NCI-H2171 (cell line): Measurements from ENCODE around the gene EXD2.
"Not testable (repeated sequence)": the region's sequence is repeated elsewhere in the genome, so short reads cannot be mapped to it uniquely, and the experiment has no call there.

Experiments
- DNase-seq: peaks from one replicate; lab custom pipeline; 2025; lab: John Stamatoyannopoulos, UW

Gene EXD2

DNA sequence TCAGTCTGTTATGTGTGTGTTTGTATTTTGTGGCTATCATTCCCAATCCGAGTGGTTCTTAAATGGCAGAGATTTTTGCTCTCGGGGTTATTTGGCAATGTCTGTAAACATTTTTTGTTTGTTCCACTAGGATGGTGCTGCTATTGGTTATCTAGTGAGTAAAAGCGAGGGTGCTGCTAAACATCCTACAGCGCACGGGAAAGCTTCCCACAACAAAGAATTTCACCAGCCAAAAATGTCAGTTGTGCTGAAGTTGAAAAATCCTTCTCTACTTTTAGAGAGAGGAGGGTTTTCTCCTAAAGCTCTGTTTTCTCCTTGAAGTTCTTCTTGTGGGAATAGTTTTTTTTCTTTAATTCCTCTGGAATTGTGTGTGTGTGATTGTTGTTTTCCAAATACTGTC lies 2.4 kb downstream of the EXD2 start:
- DNase-seq = no peak

DNA sequence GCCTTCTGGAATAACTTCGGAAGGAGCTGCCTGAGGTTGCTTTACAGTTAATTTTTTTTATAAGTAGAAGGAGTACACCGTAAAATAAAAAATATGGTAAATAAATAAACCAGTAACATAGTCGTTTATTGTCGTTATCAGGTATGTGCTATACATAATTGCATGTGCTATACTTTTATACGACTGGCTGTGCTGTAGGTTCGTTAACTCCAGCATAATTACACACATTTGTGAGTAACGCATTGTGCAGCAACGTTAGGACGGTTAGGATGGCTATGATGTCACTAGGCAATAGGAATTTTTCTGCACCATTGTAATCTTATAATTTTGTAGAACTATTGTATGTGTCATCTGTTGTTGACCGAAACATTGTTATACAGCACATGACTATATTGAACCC lies 8.5 kb downstream of the EXD2 start:
- DNase-seq = no peak

DNA sequence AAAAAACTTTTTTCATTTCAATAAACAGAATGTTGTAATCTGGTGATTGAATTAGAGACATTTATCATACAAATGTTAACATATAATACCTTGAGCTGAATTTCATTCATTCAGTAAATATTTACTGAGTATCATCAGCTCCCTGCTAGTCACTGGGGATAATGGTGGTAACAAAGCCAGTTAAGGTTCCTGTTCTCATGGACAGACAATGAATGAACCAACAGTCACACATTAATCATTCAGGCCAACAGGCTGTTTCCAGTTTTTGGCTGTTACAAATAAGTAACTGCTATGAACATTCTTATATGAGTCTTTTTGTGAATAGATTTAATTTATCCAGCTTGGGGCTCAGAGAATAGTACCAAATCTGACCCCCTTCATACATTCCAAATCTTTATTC lies 13.5 kb downstream of the EXD2 start:
- no peak for DNase-seq

DNA sequence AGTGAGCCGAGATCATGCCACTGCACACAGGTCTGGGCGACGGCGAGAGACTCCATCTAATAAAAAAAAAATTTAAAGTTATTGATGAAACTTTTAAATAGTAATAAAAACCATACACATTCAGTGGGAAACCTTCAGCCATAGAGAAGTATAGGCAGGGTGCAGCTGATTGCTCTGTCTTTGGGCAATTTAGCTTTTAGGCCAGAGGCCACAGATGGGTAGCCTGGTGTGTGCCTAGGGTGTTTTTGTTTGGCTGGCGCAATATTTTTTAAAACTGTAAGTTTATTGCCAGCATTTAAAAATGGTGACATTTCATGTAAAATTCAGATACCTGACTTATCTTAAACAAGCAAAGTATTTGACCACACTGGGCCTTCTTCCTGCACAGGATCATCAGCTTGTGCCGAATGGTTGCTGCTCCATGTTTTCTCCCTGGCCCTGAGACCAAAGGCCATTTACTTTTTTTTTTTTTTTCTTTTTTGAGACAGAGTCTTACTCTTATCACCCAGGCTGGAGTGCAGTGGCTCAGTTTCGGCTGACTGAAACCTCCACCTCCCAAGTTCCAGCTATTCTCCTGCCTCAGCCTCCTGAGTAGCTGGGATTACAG lies 16.2 kb downstream of the EXD2 start:
- no peak for DNase-seq

DNA sequence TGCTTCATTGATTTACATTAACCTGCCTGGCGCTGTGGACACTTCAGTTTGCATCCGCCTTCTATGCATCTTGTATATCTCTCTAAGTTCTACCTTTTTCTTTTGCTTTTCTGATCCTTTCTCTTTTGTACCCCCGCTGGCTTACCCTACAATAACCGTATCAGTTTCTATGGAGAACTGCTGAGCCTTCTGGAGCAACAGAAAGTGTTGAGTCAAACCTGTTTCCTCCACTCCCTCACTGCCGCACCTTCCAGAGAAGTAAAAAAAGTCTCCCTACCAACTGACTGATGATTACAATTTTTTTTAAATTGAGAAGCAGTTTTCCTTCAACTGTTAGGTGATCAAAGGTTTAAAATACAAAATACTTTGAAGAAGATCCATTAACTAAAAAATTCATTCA lies 17.4 kb downstream of the EXD2 start:
- DNase-seq = no peak

DNA sequence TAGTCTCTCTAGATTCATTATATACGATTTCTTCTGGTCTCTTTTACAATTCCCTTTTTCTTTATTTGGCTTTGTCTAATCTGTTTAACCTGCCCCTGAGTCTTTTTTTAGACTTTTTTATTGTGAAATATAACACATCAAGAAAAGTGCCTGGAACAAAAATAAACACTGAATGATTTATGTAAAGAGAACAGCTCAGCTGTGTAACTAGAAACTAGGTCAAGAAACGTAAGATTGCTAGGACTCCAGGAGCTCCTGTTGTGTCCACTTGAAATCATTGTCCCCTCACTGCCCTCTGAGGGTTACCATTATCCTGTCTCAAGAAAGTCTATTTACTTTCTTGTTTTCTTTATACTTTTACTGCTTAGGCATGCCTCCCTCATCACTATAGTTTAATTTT lies 23.1 kb downstream of the EXD2 start:
- no peak for DNase-seq

DNA sequence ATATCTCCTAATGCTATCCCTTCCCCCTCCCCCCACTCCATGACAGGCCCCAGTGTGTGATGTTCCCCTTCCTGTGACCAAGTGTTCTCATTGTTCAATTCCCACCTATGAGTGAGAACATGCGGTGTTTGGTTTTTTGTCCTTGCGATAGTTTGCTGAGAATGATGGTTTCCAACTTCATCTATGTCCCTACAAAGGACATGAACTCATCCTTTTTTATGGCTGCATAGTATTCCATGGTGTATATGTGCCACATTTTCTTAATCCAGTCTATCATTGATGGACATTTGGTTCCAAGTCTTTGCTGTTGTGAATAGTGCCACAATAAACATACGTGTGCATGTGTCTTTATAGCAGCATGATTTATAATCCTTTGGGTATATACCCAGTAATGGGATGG lies 26.4 kb downstream of the EXD2 start:
- DNase-seq = not testable (repeated sequence)

DNA sequence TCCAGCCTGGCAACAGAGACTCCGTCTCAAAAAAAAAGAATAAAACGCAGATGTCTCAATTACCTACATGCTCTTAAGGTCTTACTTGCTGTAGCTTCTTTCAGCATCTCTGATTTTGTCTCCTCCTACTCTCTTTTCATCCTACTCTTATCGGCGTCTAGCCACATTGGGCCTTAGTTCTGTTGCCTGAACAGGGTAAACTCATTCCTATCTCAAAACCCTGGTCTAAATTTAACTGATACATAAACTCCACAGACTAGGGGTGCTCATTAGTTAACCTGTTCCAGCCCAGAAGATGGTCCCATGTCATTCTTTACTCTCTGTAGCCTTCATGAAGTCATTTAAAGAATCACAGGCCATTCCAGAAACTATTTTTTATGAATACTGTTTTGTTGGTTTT lies 33.6 kb downstream of the EXD2 start:
- DNase-seq = no peak

DNA sequence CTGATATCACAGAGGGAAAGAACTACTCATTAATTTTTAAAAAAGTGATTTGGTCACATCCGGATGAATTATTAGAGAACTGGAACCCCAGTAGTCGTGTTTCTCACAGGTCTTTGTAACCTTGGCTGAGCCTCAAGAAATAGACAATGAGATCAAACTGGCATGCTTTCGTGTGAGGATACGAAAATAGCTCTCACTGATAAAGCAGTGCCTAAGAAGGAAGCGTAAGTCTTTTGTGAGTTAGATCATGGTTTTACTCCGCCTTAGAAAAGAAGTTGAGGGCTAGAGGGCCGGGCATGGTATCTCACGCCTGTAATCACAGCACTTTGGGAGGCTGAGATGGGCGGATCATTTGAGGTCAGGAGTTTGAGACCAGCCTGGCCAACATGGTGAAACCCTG lies 34.9 kb downstream of the EXD2 start:
- no peak for DNase-seq

DNA sequence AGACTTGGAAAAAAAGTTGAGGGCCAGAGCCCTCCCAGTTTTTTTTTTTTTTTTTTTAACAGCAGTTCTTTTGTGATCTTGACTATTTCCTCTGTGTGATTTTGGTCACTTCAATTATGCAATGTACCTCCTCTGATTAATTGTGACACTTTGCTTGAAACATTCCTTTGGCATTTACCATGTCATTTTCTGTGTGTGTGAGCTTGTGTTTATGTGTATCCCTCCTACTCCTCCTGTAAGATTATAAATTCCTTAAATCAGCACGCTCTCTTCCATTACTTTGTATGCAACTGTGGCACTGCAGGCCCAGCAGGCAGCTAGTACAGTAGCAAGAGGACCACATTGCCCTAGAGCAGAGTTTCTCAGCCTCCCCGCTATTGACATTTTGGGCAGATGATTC lies 35.4 kb downstream of the EXD2 start:
- no peak for DNase-seq

DNA sequence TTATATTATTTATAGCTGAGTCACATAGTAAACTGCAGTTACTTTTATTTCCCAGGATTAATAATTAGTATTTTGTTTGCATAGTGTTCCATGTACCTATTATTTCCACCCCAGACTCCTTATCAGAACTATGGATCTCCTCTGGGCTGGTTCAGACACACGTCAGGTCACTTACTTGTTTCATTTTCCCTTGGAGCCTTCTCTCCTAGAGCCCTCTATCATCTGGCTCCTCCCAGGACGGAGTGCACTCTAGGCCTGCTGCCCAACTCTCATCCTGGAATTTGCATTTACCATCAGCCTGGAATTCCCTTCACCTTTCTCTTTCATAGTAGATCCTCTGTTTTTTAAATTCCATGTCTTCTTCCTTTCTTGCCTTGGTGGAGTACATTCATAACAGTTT lies 40.2 kb downstream of the EXD2 start:
- no peak for DNase-seq

DNA sequence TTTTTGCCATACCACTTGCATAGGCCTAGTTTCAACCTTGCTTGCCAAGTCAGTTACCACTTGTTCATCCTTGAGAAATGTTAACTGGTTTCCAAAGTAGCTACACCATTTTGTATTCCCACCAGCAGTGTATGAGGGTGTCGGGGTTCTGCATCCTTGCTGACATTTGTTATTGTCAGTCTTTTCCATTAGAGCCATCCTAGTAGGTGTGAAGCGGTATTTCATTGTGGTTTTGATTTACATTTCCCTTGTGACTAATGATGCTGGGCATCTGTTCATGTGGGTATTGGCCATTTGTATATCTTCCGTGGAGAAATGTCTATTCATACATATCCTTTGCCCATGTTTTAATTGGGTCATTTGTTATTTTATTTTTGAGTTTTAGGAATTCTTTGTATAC lies 41.1 kb downstream of the EXD2 start:
- DNase-seq = no peak

DNA sequence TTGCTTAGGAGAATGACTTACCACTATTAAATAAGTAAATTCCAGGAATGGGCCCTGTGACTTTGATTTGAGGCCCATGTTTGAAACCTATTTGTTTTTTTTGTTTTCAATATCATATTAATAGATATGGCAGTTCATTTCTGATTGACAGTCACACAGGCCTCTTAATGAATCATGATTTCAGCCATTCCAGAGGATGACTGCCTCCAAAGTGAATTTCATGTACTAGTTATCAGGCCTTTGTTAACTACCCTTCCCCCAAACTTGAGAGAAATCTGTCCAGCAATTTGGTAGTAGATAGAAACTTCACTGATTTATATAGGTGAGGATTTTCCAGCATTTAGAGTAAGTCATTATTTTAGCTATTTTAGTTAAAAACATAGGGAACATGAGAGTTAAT lies 42.8 kb downstream of the EXD2 start:
- DNase-seq = no peak

DNA sequence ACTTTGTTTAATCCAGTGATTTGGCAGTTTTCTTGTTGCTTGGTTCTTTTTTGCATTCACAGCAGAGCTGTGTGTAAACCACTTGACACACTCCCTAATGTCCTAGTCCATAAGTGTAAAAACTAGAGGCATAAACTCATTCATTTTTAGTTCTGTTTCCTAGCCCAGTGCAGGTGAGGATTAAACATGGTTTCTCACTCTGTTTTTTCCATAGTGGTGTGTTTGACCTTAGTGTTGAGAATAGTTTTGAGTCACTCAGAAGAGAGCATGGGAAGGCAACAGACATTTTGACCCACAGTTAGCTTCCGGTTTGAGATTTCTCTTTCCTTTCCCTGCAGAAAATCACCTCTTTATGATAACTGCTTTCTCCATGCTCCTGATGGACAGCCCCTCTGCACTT lies 44.4 kb downstream of the EXD2 start:
- no peak for DNase-seq

DNA sequence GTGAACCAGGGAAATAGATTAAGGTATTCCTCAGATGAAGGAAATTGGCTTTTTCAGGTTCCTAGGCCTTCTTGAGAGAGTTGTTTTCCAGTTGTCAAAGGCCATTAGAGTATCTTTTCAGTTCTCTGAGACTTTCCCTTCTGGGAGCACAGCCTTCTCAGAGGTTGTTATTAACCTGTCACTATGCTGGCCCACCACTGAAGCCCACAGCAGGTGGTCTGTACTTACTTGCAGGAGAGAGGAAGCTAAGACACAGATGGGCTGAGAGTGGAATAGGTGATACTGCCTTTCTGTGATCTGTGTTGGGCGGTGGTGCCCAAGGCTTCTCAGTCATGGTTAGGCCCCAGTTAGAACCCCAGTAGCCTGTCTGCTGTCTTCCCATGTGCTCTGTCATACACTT lies 45.8 kb downstream of the EXD2 start:
- DNase-seq = no peak

DNA sequence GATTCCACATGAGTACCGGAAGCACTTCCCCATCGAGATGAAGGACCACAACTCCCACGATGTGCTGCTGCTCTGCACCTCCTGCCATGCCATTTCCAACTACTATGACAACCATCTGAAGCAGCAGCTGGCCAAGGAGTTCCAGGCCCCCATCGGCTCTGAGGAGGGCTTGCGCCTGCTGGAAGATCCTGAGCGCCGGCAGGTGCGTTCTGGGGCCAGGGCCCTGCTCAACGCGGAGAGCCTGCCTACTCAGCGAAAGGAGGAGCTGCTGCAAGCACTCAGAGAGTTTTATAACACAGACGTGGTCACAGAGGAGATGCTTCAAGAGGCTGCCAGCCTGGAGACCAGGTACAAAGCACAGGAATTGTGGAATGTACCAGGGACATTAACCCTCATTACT lies 46.3 kb downstream of the EXD2 start:
- DNase-seq = no peak

DNA sequence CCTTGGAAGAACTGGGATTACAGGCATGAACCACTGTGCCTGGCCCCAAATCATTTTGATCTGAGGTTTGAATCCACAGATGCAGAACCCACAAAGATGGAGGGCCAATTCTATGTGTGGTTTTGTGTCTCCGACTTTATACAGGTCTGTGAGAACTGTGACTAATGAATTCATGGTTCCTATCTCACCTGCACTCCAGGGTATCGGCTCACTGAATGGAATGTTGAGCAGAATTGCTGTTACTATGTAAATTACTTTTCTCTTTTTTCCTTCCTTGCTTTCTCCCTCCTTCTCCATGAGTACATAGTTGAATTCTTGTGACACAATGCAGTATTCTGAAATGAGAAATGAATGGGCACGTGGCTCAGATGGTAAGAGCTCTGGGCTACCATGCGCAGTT lies 47.6 kb downstream of the EXD2 start:
- no peak for DNase-seq

DNA sequence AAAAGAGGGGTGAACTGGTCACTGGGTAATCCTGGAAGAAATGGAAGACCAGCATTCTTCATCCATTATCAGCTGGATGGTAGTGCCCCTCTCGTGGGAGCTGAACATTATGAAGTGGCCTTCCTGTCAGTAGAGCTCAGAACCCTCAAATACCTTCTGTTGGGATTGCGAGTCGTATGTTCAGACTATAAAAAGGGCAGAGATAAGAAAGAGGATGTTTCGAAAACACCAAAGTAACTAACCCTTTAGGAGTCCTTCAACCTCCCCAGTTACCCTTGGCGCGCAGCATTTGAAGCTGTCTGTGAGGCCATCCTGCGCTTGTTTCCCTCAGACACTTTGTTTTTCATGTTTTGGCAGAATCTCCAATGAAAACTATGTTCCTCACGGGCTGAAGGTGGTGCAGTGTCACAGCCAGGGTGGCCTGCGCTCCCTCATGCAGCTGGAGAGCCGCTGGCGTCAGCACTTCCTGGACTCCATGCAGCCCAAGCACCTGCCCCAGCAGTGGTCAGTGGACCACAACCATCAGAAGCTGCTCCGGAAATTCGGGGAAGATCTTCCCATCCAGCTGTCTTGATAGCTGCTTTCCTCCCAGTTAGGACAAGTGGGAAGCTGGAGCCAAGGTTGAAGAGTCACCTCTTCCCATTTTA lies 49.4 kb downstream of the EXD2 start:
- no peak for DNase-seq

DNA sequence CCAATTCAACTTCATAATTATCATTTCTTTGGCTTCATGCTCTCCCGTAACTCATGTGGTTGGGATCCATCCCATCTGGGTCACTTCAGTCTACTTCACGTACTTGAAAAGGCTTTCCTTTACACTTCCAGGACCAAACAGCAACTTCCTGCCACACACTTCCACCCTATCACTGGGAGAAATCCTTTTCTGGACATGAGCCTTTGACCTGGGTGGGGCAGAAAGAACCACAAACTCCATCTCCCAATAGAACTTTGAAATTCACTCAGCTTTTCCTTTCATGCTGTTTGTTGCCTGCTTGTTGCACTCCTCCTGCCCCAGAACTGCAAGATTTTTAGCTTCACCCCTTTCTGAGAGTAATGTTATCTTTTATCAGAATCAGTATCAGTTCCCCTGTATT lies 50.3 kb downstream of the EXD2 start:
- DNase-seq = no peak

DNA sequence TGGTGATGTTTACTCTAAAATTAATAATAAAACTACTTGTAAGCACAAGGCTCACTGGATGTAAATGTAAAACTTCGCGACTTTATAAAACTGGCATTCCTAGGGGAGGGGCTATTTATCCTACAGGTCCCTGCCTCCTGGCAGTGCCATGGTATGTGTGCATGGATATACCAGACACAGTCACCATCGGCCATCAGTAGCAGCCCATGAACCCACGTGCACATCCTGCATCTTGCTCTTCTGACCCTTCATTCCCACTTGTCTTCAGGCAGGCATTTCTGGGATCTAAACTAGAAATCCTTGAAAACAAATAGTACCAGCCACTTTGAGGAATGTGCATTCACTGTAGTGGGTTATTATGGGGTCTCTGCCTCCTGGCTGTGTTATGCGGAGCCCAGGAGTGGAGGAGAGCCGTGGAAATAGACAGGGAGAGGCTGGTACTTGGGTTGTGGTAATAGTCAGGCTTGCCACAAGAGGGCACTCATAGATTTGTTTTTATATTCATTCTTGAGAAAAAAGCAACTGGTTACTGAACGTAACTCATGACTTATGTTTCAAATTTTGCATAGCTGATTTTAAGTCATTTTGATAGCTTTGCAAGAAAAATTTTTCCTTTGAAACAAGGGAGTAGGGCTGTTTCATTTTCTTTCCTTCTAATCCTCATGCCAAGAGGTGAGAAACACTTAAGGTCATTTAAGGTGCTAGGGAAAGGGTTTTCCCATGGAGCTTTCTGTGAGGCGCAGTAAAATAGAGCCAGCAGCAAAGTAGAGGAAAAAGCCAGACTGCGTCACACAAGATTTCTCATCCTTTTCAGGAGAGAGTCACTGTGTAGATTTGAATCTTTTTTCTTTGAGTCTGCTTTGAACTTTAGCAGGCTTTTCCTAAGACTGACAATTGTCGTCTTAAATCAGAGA lies 51.3 kb downstream of the EXD2 start:
- peak; percentile 58 for DNase-seq

DNA sequence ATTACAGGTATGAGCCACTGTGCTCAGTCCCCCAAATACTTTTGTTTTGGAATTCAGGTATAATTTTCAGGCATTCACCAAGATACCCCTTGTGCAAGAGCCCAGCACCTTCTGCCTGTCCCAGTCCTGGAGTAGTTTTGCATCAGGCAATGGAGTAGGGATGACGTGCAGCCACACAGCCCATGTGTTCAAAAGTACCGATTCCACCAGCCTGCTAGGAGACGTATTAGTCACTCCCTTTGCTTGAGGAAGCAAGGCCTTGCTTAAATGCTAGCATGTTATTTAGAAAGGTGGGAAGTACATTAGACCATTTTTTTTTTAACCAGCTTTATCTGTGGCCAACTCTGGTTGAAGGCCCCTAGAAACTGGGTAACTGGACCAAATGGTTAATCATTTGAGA lies 53.6 kb downstream of the EXD2 start:
- no peak for DNase-seq

DNA sequence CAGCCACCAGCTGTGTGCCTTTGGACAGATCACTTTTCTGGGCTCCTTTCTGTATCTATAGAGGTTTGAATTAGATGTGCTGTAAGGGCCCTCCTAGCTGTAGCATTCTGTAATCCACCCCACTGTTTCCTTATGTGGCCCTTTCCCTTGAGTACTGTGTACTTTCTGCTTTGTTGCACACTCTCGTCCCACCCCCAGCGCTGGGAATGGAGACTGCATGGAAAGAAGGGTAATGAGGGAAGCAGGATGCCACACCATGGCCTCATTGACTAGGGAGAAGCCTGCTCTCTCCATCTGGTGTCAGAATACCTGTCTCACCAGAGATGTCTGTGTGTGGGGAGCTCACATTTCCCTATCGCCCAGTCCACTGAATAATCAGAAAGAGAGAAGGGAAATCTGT lies 55.0 kb downstream of the EXD2 start:
- peak; percentile 93 for DNase-seq

DNA sequence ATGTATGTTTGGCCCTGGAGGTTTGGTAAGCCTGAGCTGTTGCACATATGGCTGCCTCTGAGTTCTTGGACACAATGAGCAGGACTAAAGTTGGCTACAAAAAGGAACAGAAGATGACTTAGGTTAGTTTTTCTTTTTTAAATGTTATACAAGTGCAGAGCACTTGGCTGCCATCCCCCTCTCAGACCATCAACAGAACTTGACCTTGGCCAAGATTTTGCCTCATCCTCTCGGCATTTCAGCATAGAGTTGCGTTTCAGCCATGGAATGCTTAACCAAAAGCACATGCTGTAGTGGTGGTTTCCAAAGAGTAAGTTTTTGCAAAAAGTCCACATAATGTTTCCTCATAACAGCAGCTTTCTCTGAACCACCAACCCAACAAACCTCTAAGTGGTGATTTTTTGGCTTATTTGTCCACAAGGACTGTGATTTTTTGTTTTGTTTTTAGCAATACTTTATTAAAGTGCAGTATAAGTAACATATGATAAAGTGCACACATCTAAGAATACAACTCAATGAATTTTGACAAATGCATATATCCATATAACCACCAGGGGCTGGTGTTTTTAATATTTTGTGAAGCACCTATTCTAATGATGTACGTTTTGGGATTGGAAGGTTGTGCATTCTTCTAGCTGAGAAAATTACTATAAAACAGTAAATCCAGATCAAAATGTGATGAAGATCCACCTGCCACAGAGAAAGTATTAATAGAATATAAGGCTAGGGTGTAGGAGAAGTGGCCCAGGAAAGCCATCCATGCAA lies 56.6 kb downstream of the EXD2 start:
- DNase-seq = no peak
